Adipocyte (in vitro differentiated cells): ENCODE data around the gene FAM168B.
A peak's percentile ranks its signal among the peaks of the same experiment; 100 is the strongest.
"Not testable (repeated sequence)": the region's sequence is repeated elsewhere in the genome, so short reads cannot be mapped to it uniquely, and the experiment has no call there.

Experiments
- DNase-seq: peaks from one replicate; pipeline ENCODE4 v3.0.0-alpha.2; 2015; ENCODE audit warnings: low read depth
- H3K27me3 ChIP-seq: replicated peaks from 2 replicates; pipeline ENCODE4 v1.7.0; 2013; ENCODE audit warnings: mild to moderate bottlenecking, low read length, moderate library complexity; ENCODE audit not compliant: control insufficient read depth, insufficient read depth
- H3K36me3 ChIP-seq: 2 replicates; pipeline ENCODE4 v1.7.0; 2013; ENCODE audit warnings: low read length, mild to moderate bottlenecking, moderate library complexity; ENCODE audit not compliant: control insufficient read depth, insufficient read depth, severe bottlenecking
- H3K4me1 ChIP-seq: 2 replicates; pipeline ENCODE4 v1.7.0; 2013; ENCODE audit warnings: mild to moderate bottlenecking, low read length, moderate library complexity; ENCODE audit not compliant: control insufficient read depth, insufficient read depth
- H3K4me3 ChIP-seq: 2 replicates; pipeline ENCODE4 v1.7.0; 2013; ENCODE audit warnings: mild to moderate bottlenecking, low read length, moderate library complexity
- H3K9ac ChIP-seq: 2 replicates; pipeline ENCODE4 v1.7.0; 2013; ENCODE audit warnings: mild to moderate bottlenecking, low read length, moderate library complexity
- H3K9me3 ChIP-seq: 2 replicates; pipeline ENCODE4 v1.7.0; 2013; ENCODE audit warnings: mild to moderate bottlenecking, low read length, moderate library complexity; ENCODE audit not compliant: control insufficient read depth

Gene FAM168B

DNA sequence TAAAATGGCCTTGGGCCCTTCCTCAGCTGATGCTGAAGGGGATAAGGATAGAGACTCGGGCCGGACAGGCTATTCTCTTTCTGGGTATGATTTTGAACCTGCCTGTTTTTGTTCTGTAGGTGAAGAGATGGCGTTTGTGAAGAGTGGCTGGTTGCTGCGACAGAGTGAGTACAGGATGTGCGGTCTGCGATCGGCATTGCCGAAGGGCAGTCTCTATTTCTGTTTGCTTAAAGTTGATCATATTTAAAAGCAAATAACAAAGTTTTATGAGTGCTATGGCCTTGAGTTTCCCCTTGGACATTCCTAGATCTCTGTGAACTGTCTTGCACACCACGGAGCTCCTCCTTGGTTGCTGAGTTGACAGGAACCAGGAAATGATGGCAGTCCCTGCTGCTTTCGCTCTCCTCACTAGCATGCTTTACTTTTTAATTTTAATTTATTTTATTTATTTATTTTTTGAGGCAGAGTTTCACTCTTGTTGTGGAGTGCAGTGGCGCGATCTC, 27.6 kb upstream of the FAM168B start:
- Histone ChIP-seq H3K27me3 (no peaks in the 10 kb centered on the region), H3K36me3 (peaks cover 31% of the 10 kb centered on the region), H3K9me3 (no peaks in the 10 kb centered on the region), H3K4me1 (no peaks in the 10 kb centered on the region), H3K4me3 (no peak overlapping the region), H3K9ac (no peak overlapping the region)
- DNase-seq, result no peak

DNA sequence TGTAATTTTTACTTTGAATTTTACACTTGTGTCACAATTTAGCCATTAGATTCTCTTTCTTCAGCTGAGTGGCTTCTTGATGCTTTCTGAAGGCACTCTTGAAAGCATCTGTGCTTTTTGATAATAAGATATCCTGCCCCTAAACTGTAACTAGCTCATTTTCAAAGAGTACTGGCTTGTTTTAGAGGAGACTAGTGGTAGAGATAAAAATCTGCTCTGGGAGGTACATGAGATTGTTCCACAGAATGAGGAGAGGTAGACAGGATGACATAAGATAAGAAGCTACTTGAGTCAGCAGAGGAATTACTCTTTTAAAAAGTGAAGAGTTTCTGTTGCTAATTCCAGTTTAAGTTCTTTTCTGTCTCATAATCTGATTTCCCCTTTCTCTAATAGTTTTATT, 22.5 kb upstream of the FAM168B start:
- H3K27me3 ChIP-seq, result no peaks in the 10 kb centered on the region

DNA sequence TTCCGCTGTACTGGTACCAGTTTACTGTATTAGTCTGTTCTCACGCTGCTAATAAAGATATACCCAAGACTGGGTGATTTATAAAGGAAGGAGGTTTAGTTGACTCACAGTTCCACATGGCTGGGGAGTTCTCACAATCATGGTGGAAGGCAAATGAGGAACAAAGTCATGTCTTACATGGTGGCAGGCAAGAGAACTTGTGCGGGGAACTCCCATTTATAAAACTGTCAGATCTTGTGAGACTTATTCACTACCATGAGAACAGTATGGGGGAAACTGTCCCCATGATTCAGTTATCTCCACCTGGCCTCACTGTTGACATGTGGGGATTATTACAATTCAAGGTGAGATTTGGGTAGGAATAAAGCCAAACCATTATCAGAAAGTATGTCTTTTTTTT, 21.7 kb upstream of the FAM168B start:
- DNase-seq, H3K36me3 ChIP-seq, H3K27me3 ChIP-seq, H3K4me3 ChIP-seq, H3K9ac ChIP-seq, H3K9me3 ChIP-seq: not testable (repeated sequence)
- peaks cover 32% of the 10 kb centered on the region for H3K4me1 ChIP-seq

More for the DNA sequence above, 22.5 kb upstream of the FAM168B start:
- no peak for DNase-seq
- Histone ChIP-seq H3K4me3 (no peak overlapping the region), H3K4me1 (peaks cover 32% of the 10 kb centered on the region), H3K9me3 (no peaks in the 10 kb centered on the region), H3K9ac (no peak overlapping the region), H3K36me3 (peaks cover 9% of the 10 kb centered on the region)

DNA sequence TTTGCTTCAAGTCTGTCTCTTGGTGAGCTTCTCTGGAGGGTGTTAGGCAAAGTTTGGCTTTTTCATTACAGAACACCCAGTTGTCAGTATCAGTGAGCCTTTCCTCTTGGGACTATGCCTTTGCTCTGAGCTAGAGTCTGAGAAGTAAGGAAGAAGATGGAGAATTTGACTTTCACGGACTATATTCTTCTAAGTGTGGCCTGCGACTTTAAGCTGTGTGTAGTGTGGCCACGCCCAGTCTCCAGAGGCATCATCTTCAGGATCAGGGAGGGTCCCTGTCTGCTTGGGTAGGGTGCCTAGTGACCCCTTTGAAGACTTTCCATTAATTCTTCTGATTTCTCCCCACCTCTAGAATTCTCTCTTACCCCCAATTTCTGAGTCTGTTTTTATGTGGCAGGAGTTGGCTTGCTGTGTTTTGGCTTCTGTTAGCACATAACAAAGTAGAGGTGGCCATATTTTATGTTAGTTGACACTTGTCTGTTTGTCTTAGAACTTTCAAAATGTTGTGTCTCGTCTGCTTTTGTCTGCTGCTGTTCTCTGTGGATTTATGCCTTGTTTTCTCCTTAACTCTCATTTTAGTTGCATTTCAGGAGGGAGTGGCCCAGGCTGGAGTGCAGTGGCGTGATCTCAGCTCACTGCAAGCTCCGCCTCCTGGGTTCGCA, 20.4 kb upstream of the FAM168B start:
- peaks cover 8% of the 10 kb centered on the region for H3K36me3 ChIP-seq
- no peak overlapping the region for H3K9ac ChIP-seq
- no peak overlapping the region for H3K4me3 ChIP-seq
- no peaks in the 10 kb centered on the region for H3K9me3 ChIP-seq
- no peaks in the 10 kb centered on the region for H3K27me3 ChIP-seq
- DNase-seq, result no peak
- peaks cover 32% of the 10 kb centered on the region for H3K4me1 ChIP-seq

DNA sequence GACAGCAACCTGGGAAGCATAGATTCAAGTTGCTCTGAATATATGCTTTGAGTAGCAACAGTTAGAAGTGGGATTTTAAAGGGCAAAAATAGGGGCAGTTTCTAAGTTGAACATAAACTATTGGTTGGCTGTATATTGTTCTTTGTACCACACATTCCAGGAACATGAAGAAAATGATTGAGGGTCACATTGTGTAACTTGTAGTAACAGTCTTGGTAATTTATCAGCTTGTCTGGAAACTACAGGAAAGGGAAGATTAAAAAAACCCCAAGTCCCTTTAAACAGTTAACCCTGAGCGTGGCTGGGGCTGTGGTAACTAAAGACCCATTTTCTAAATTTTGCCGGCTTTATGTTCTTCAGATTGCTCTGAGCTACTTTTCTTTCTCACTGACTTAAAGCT, 19.3 kb upstream of the FAM168B start:
- Histone ChIP-seq H3K9me3 (no peaks in the 10 kb centered on the region), H3K4me3 (no peak overlapping the region), H3K36me3 (peaks cover 8% of the 10 kb centered on the region), H3K27me3 (no peaks in the 10 kb centered on the region), H3K9ac (peak overlapping the region; percentile 0), H3K4me1 (peaks cover 32% of the 10 kb centered on the region)
- DNase-seq, result peak; percentile 43

DNA sequence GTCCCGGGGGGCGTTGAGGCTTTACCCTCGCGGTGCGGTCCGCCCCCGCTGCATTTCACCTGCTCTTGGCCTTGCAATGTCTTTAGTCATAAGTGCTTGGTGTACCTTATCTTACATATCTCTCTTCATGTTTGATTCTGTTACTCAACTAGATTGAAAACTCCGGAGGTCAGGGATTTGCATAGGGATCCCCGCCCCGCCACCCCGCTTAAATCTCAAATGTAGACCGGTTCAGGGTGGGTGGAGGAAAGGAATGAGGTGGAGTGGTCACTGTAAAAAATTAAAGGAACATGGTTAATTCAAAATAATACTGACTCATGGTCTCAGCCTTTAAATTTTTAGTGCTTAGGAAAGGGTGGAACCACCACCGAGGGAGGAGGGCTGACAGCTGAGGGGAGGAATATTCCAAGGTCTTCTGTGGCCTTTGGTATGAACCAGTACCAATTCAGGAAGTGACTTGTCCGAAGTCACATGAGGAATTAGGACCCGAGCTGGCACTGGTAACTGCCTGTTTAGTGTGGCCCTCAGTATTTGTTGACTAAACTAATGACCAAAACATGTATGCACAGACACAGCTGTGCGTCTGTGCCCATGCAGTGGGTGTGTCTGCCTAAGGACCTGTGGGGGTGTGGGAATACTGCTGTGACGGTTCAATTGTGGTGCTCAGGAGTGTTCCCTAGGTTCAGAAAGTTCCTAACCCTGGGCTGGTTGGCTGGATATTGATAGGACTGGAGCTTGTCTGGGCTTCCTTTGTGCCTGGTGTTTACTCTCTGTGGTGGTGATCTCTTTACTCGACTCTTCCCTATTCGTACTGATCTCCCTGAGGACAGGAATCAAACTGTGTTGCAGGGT, 12.9 kb upstream of the FAM168B start:
- DNase-seq, result peak; percentile 69

DNA sequence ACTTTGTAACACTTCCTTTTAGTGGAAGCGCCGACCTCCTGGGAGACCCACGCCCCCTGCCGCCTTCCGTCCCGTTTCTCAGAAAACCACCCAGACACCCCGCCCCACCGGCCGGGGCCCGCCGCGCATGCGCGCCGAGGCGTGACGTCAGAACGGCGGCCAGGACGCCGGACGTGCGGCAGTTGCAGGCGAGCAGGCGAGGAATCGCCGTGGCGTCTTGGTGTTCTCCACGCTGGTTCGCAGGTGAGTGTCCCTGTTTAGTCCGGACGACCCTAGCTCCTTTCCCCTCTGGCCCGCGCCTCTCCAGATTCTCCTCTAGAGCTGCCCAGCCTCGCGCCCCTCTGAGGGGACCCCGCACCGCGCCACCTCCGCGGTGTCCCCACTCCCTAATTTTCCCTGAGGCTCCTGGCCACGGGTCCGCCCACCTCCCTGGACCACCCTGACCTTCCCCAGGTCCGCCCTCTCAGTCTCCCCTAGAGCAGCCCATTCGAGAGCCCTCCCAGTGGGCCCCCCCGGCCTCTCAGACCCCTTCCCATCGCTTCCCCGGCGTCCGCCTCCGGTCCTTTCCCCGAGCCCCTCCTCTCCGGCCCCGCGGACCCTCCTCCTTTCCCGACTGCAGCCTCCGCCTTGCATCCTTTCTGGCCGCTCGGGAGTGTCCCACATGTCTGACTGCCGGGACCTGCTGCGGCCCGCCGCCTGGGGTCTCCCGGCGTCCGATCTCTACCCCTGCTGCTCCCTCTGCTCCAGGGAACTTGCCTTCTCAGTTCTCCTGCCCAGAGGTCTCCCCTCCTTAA, 12.1 kb upstream of the FAM168B start, which contains the start of gene PLEKHB2:
Gene PLEKHB2, plus strand, starts transcription at position 181 of the 794 bp plus-strand sequence. CDS start 15,606 bp downstream, outside the sequence.
- H3K27me3 ChIP-seq, result no peaks in the 10 kb centered on the region
- DNase-seq, result peak; percentile 95
- peak within 1 kb of the TSS; percentile 97 for H3K9ac ChIP-seq
- H3K36me3 ChIP-seq, result no peaks in the 10 kb centered on the region
- H3K4me3 ChIP-seq, result peak within 1 kb of the TSS; percentile 99
- no peaks in the 10 kb centered on the region for H3K9me3 ChIP-seq
- peaks cover 26% of the 10 kb centered on the region for H3K4me1 ChIP-seq

More for the DNA sequence above, 12.9 kb upstream of the FAM168B start:
- Histone ChIP-seq H3K4me1 (peaks cover 26% of the 10 kb centered on the region), H3K36me3 (no peaks in the 10 kb centered on the region), H3K9me3 (no peaks in the 10 kb centered on the region), H3K9ac (peak overlapping the region; percentile 97), H3K4me3 (peak overlapping the region; percentile 99), H3K27me3 (no peaks in the 10 kb centered on the region)

DNA sequence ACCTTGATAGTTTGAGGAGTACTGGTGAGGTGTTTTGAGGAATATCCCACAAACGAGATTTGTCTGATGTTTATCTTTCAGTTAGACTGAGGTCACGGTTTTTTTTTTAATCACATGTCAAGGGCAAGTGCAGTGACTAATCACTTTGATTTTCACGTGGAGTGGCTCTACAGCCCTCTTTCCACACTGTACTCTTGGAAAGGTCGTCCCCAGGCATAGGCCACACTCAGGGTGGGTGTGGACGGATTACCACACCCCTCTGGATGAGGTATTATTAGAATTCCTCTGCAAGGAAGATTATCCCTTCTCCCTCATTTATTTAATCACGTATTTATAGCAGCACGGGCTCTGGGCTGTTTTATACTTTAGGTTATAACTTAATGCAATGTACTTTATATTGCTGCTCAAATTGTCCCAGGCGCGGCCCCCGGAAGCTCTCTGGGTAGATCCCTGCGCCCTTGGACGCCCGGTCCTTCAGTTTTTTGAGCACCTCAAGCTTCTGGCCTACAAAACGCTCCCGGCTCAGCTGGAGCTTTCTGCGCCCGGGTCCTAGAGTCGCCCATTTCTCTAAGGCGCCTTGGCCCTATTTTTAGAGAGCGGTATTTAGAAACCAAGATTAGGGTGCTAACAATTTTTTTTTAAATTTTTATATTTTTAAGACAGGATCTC, 11.4 kb upstream of the FAM168B start:
- H3K27me3 ChIP-seq, result no peaks in the 10 kb centered on the region
- peaks cover 26% of the 10 kb centered on the region for H3K4me1 ChIP-seq
- H3K36me3 ChIP-seq, result no peaks in the 10 kb centered on the region
- peak; percentile 78 for DNase-seq
- peak overlapping the region; percentile 99 for H3K4me3 ChIP-seq
- no peaks in the 10 kb centered on the region for H3K9me3 ChIP-seq
- H3K9ac ChIP-seq, result peak overlapping the region; percentile 97

DNA sequence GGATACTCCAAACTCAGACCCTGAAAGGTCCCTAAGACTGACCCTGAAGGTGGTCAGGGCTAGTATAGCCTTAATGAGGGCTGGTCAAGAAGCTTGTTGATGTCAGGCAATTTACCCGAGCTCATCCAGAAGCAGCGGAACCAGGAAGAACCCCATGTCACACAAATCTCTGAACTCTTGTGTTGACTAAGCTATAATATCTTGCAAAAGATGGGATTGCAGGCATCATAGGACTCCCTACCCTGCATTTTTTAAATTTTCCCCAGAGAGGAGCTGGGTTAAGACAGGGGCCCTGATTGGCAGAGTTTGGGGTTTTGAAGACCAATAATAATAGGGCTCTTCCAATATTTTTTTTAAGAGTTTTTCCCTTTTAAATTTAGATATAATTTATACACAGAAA, 9.9 kb upstream of the FAM168B start:
- Histone ChIP-seq H3K4me1 (peaks cover 26% of the 10 kb centered on the region), H3K27me3 (no peaks in the 10 kb centered on the region), H3K36me3 (no peaks in the 10 kb centered on the region), H3K9me3 (no peaks in the 10 kb centered on the region), H3K9ac (no peak overlapping the region), H3K4me3 (no peak overlapping the region)
- DNase-seq, result no peak

DNA sequence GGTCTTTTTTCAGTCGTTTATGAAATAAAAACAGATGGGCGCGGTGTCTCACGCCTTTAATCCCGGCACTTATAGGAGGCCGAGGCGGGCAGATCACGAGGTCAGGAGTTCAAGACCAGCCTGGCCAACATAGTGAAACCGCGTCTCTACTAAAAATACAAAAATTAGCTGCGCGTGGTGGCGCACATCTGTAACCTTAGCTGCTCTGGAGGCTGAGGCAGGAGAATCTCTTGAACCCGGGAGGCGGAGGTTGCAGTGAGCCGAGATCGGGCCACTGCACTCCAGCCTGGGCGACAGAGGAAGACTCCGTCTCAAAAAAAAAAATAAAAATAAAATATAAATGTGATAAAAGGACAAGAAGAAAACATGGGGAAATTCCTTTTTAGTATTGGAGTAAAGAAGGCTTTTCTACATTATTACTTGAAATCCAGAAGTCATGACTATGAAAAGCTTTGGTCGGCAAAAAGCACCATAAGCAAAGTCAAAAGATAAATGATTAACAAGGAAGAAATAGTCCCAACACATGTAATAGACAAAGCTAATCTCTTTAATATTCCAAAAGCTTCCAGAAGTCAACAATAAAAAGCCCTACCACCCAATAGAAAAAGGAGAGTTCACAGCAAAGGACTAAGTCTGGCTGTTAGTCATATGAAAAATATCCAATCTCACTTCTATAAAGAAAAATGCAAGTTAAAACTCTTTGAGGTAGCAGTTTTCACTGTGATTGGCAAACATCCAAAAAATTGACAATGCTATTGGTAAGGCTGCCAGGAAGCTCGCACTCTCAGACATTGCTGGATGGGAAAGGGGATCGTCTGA, 1.4 kb upstream of the FAM168B start:
- Histone ChIP-seq H3K4me3 (peak overlapping the region; percentile 92), H3K27me3 (no peaks in the 10 kb centered on the region), H3K9me3 (no peaks in the 10 kb centered on the region), H3K4me1 (peaks cover 4% of the 10 kb centered on the region), H3K9ac (peak overlapping the region; percentile 97), H3K36me3 (no peaks in the 10 kb centered on the region)
- no peak for DNase-seq
